ENCODE data around the gene CDHR2. TPM values are rescaled to one million over a fixed set of nuclear protein-coding genes. Genes with fewer than 3 reads are reported as not detected.

CDHR2 gene
- total and polyA plus RNA-seq, 2 of the 13 experiments (the other 11 are each of a cell fraction or from before 2014, with no cell fraction given) = 17.9 to 20.9 TPM

- TF ChIP-seq TBX3 (IDR thresholded peaks at IDR 0.05; ENCODE audit: borderline replicate concordance) (no peak), MEIS2 (CRISPR knock-in tag; IDR thresholded peaks at IDR 0.05) (no peak)
Measured at GRCh38 chr5:176524138-176524537, 25.0 kb upstream of the CDHR2 start (continued).

- H3K4me2 ChIP-seq (ENCODE audit: low read depth, low read length) = no peak overlapping the region
- ChIA-PET CTCF (ENCODE audit: low intra/inter-chr PET ratio, low total read pairs) (no interaction called here), POLR2A (interaction anchor here (1.4 kb wide), 1 partner anchor 11 kb away, joined by 3 read pairs; no protein-coding TSS in a partner anchor)
- no peaks in the 10 kb centered on the region for H3K9me3 ChIP-seq (ENCODE audit: low read length)
- no peaks in the 10 kb centered on the region for H3K79me2 ChIP-seq (ENCODE audit: insufficient read depth, low read length)
- no peak overlapping the region for H3K4me3 ChIP-seq (replicated peaks in 1 of 3; ENCODE audit: insufficient read depth in 1 of 3, low read depth in 2 of 3, low read length in 3 of 3)
- ATAC-seq (no peak), FAIRE-seq (no peak), DNase-seq (ENCODE audit: low spot score) (no peak)
- peaks cover 20% of the 10 kb centered on the region; the same call in 1 of the 2 replicates for H3K4me1 ChIP-seq (ENCODE audit: insufficient read depth, low read length)
- peaks cover 11 to 18% of the 10 kb centered on the region in 2 experiments; a peak in 4 of 5 replicates for H3K36me3 ChIP-seq (replicated peaks in 1 of 2; ENCODE audit: control insufficient read depth in 1 of 2, insufficient read depth in 2 of 2, low read length in 2 of 2)
- H3K27ac ChIP-seq (ENCODE audit: extremely low read length, insufficient read depth, low read length) = no peak overlapping the region
- H3K27me3 ChIP-seq (ENCODE audit: control insufficient read depth in 1 of 2, insufficient read depth in 2 of 2, low read length in 2 of 2) = peaks cover 0 to 8% of the 10 kb centered on the region in 2 experiments; a peak in 2 of 5 replicates
- in situ Hi-C loops (cut with HindIII; ENCODE audit: extremely low pct_ligation_motif_present, low pct_unique_long_range_greater_than_20kb) (loop anchor here (25.0 kb wide), 1 partner anchor 837 kb away; the partner anchor contains the start of genes LMAN2 and RGS14), intact Hi-C loops (cut with micrococcal nuclease; ENCODE audit: unreplicated experiment) (no loop called here)
- BruUV-seq (replicated peaks) = no TSS peak
- no peak overlapping the region for H2AFZ ChIP-seq (ENCODE audit: low read length)
- no peak overlapping the region for H3K9ac ChIP-seq (ENCODE audit: insufficient read depth, low read depth, low read length)
- 93% methylated on average over 15 of the region's 15 CpGs for WGBS (ENCODE audit: low lambda C conversion rate)
- TF ChIP-seq, protein P1, sequence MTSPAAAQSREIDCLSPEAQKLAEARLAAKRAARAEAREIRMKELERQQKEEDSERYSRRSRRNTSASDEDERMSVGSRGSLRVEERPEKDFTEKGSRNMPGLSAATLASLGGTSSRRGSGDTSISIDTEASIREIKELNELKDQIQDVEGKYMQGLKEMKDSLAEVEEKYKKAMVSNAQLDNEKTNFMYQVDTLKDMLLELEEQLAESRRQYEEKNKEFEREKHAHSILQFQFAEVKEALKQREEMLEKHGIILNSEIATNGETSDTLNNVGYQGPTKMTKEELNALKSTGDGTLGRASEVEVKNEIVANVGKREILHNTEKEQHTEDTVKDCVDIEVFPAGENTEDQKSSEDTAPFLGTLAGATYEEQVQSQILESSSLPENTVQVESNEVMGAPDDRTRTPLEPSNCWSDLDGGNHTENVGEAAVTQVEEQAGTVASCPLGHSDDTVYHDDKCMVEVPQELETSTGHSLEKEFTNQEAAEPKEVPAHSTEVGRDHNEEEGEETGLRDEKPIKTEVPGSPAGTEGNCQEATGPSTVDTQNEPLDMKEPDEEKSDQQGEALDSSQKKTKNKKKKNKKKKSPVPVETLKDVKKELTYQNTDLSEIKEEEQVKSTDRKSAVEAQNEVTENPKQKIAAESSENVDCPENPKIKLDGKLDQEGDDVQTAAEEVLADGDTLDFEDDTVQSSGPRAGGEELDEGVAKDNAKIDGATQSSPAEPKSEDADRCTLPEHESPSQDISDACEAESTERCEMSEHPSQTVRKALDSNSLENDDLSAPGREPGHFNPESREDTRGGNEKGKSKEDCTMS (CRISPR knock-in tag; conservative IDR thresholded peaks at IDR 0.05) = no peak
- TF ChIP-seq STAT6 (CRISPR knock-in tag; IDR thresholded peaks at IDR 0.05; ENCODE audit: borderline replicate concordance) = no peak
- no peak for TF ChIP-seq REPIN1 (CRISPR knock-in tag; IDR thresholded peaks at IDR 0.05; ENCODE audit: borderline replicate concordance, low read depth)
- no peak for TF ChIP-seq KIAA2018 (CRISPR knock-in tag; IDR thresholded peaks at IDR 0.05; ENCODE audit: borderline replicate concordance)
- H4K20me1 ChIP-seq (ENCODE audit: insufficient read depth, low read length) = no peaks in the 10 kb centered on the region
Measured at GRCh38 chr5:176524987-176525386, 24.2 kb upstream of the CDHR2 start.

All from HepG2 (cell line).